ENCODE data around the gene FAM184A.

GRCh38 chr6:119075200-119075981 lies 3.1 kb downstream of the FAM184A start:
- TF ChIP-seq CTCF (conservative IDR thresholded peaks at IDR 0.05; ENCODE audit: low read length) = no peak
- no peak for TF ChIP-seq EZH2phosphoT487 (IDR thresholded peaks at IDR 0.05; ENCODE audit: borderline replicate concordance)

Data from Loucy (cell line).